H1 (cell line): ENCODE measurements around the gene MAPRE2. TPM values are rescaled to one million over a fixed set of nuclear protein-coding genes. Genes with fewer than 3 reads are reported as not detected.

Source experiments
- BACH1 ChIP-seq: IDR thresholded peaks from 2 replicates; pipeline ENCODE4 v1.6.1; 2012; ENCODE audit warnings: low read length, improper control_type of control experiment
- CBX8 ChIP-seq: fragments of 300-800, 300-1000 bp; sonication (generic); IDR thresholded peaks from 2 replicates; pipeline ENCODE4 v1.7.1; 2016; ENCODE audit warnings: low read depth, low read length, borderline replicate concordance
- CEBPB ChIP-seq: IDR thresholded peaks from 2 replicates; pipeline ENCODE4 v1.6.1; 2012; ENCODE audit warnings: low read depth, low read length
- EP300 ChIP-seq, 2 experiments: IDR thresholded peaks; 1 replicate in 1 of 2; 2 replicates in 1 of 2; pipeline ENCODE4 v1.6.1; 2011 to 2012; ENCODE audit warnings: low read depth in 2 of 2, low read length in 2 of 2, mild to moderate bottlenecking in 2 of 2, borderline replicate concordance in 1 of 2, inconsistent platforms in 1 of 2, moderate library complexity in 1 of 2
- GABPA ChIP-seq: IDR thresholded peaks from 2 replicates; pipeline ENCODE4 v1.6.1; 2011; ENCODE audit warnings: mild to moderate bottlenecking, low read length, moderate library complexity, borderline replicate concordance; ENCODE audit not compliant: insufficient read depth
- PHF8 ChIP-seq: fragments of 200-600 bp; sonication (generic); conservative IDR thresholded peaks from 2 replicates; pipeline ENCODE4 v1.7.1; 2012; ENCODE audit warnings: low read depth, mild to moderate bottlenecking, inconsistent platforms, low read length, moderate library complexity
- SAP30 ChIP-seq: fragments of 300-600 bp; sonication (generic); IDR thresholded peaks from 2 replicates; pipeline ENCODE4 v1.7.1; 2012; ENCODE audit warnings: low read length, moderate library complexity, mild to moderate bottlenecking, inconsistent platforms; ENCODE audit not compliant: insufficient read depth, insufficient replicate concordance
- TAF1 ChIP-seq: IDR thresholded peaks from 2 replicates; pipeline ENCODE4 v1.6.1; 2011; ENCODE audit warnings: mild to moderate bottlenecking, low read depth, low read length
- polyA plus RNA-seq, 7 experiments: library from polyadenylated mRNA; depleted of rRNA in 3 of 7; stranded (reverse) in 5 of 7; unstranded in 2 of 7; fragments of >200 nt in 5 of 7; fragments of 200-250 nt in 2 of 7; gene quantifications; 1 replicate in 5 of 7; 2 replicates in 1 of 7; 4 replicates in 1 of 7; pipeline versions ENCODE4 v1.2.1 to v1.2.3, GENCODE V29; 2011 to 2013; ENCODE audit warnings: missing spikeins in 2 of 7, mixed read lengths in 2 of 7
- total RNA-seq: library from RNA; stranded (reverse); fragmentation: NEBNext Ultra II Directional; extraction: Animal tissue kit (Norgen Biotek cat#: 25700); gene quantifications from 2 replicates; pipeline ENCODE4 v1.2.1, GENCODE V29; 2021

The MAPRE2 gene
- total and polyA plus RNA-seq, 2 of the 8 experiments (the other 6 are each of a cell fraction or from before 2014, with no cell fraction given) = 32.6 to 33.1 TPM

DNA sequence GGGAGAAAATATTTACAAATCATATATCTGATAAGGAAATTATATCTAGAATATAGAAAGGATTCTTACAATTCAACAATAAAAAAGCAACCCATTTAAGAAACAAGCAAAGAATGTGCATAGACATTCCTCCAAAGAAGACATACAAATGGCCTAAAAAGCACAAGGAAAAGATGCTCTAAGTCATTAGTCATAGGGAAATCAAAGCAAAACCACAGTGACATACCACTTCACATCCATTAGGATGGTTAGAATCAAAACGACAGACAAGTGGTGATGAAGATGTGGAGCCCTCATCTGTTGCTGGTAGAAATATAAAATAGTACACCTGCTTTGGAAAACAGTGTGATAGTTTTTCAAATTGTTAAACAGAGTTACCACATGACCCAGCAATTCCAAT is 48.2 kb downstream of the MAPRE2 start (continued):
- no peak for TF ChIP-seq EP300 (IDR thresholded peaks at IDR 0.05; ENCODE audit: borderline replicate concordance in 1 of 2, low read depth in 2 of 2, low read length in 2 of 2)
- TF ChIP-seq GABPA = no peak
- no peak for TF ChIP-seq BACH1
- no peak for TF ChIP-seq CEBPB
- TF ChIP-seq PHF8 = no peak
- TF ChIP-seq SAP30 = no peak
- no peak for TF ChIP-seq TAF1
- TF ChIP-seq CBX8 = no peak
